Suprapubic skin (tissue), 3 donors: ENCODE data around the gene STARD10.

ENCODE experiments used
- POLR2A ChIP-seq, 2 donors: fragments of 450-650 bp; IDR thresholded peaks; one replicate each; pipeline ENCODE4 v1.6.1; 2017; ENCODE audit warnings: antibody characterized with exemption in 2 of 2, mild to moderate bottlenecking in 2 of 2, moderate library complexity in 2 of 2
- TF ChIP-seq, protein P1 (sequence below), 2 donors: fragments of 200-600 bp in 1 of 2; fragments of 450-650 bp in 1 of 2; sonication (generic) in 1 of 2; IDR thresholded peaks; one replicate each; pipeline ENCODE4 v1.5.1; 2016 to 2019; ENCODE audit warnings: antibody characterized with exemption in 2 of 2, mild to moderate bottlenecking in 1 of 2, moderate library complexity in 1 of 2

DNA sequence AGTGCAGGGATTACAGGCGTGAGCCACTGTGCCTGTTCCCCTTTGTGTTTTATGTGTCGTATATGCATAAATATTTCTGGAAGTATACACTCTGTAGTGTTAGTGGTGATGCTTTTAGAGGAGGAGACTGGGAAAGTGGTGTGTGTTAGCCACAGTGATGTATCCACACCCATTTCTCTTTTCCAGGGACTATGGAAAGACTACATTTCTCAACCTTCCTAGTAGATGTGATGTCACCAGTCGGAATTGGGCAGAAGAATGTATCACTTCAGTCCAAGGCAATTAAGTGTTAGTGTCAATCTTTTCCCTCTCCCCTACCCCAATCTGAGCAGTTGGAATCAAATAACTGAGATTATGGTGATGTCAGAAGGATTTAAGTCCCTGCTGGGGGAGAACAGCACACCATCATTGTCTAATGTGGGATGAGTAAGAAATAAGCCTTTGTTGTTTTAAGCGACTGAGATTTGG, 14.5 kb upstream of the STARD10 start:
- TF ChIP-seq, protein P1, sequence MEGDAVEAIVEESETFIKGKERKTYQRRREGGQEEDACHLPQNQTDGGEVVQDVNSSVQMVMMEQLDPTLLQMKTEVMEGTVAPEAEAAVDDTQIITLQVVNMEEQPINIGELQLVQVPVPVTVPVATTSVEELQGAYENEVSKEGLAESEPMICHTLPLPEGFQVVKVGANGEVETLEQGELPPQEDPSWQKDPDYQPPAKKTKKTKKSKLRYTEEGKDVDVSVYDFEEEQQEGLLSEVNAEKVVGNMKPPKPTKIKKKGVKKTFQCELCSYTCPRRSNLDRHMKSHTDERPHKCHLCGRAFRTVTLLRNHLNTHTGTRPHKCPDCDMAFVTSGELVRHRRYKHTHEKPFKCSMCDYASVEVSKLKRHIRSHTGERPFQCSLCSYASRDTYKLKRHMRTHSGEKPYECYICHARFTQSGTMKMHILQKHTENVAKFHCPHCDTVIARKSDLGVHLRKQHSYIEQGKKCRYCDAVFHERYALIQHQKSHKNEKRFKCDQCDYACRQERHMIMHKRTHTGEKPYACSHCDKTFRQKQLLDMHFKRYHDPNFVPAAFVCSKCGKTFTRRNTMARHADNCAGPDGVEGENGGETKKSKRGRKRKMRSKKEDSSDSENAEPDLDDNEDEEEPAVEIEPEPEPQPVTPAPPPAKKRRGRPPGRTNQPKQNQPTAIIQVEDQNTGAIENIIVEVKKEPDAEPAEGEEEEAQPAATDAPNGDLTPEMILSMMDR (IDR thresholded peaks at IDR 0.05), result no peak
- no peak for TF ChIP-seq POLR2A (IDR thresholded peaks at IDR 0.05)
